Measurements from ENCODE around the gene PRAMEF13.
"Not testable (repeated sequence)": the region's sequence is repeated elsewhere in the genome, so short reads cannot be mapped to it uniquely, and the experiment has no call there.

DNA sequence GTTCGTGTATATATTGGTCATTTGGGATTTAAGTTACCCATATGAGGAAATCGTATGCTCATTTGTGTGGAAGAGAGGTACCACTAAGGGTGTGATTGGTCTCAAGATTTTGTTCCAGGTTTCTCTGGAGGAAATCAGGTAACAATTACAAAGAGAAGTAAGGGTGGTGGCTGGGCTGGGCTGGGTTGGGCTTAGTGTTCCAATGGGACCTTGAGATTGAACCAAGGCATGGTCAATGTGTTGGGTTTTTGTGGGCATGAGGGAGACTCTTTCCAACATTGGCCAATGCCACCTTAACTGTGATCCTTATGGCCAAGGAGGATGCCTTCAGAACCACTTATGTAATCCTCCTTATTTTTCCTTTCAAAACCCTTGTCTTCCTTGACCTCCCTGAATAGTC lies 29.4 kb upstream of the PRAMEF13 start:
- TF ChIP-seq, protein P1, sequence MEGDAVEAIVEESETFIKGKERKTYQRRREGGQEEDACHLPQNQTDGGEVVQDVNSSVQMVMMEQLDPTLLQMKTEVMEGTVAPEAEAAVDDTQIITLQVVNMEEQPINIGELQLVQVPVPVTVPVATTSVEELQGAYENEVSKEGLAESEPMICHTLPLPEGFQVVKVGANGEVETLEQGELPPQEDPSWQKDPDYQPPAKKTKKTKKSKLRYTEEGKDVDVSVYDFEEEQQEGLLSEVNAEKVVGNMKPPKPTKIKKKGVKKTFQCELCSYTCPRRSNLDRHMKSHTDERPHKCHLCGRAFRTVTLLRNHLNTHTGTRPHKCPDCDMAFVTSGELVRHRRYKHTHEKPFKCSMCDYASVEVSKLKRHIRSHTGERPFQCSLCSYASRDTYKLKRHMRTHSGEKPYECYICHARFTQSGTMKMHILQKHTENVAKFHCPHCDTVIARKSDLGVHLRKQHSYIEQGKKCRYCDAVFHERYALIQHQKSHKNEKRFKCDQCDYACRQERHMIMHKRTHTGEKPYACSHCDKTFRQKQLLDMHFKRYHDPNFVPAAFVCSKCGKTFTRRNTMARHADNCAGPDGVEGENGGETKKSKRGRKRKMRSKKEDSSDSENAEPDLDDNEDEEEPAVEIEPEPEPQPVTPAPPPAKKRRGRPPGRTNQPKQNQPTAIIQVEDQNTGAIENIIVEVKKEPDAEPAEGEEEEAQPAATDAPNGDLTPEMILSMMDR (tag by site-specific recombination; IDR thresholded peaks at IDR 0.05), result not testable (repeated sequence)
- TF ChIP-seq, protein P2, sequence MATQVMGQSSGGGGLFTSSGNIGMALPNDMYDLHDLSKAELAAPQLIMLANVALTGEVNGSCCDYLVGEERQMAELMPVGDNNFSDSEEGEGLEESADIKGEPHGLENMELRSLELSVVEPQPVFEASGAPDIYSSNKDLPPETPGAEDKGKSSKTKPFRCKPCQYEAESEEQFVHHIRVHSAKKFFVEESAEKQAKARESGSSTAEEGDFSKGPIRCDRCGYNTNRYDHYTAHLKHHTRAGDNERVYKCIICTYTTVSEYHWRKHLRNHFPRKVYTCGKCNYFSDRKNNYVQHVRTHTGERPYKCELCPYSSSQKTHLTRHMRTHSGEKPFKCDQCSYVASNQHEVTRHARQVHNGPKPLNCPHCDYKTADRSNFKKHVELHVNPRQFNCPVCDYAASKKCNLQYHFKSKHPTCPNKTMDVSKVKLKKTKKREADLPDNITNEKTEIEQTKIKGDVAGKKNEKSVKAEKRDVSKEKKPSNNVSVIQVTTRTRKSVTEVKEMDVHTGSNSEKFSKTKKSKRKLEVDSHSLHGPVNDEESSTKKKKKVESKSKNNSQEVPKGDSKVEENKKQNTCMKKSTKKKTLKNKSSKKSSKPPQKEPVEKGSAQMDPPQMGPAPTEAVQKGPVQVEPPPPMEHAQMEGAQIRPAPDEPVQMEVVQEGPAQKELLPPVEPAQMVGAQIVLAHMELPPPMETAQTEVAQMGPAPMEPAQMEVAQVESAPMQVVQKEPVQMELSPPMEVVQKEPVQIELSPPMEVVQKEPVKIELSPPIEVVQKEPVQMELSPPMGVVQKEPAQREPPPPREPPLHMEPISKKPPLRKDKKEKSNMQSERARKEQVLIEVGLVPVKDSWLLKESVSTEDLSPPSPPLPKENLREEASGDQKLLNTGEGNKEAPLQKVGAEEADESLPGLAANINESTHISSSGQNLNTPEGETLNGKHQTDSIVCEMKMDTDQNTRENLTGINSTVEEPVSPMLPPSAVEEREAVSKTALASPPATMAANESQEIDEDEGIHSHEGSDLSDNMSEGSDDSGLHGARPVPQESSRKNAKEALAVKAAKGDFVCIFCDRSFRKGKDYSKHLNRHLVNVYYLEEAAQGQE (tag by site-specific recombination; IDR thresholded peaks at IDR 0.05), result not testable (repeated sequence)
- TF ChIP-seq ZNF785 (tag by site-specific recombination; IDR thresholded peaks at IDR 0.05); KLF8 (tag by site-specific recombination; IDR thresholded peaks at IDR 0.05); ZNF211 (tag by site-specific recombination; IDR thresholded peaks at IDR 0.05; ENCODE audit: low read depth); ZNF791 (tag by site-specific recombination; IDR thresholded peaks at IDR 0.05); ZBTB8A (tag by site-specific recombination; IDR thresholded peaks at IDR 0.05); WT1 (tag by site-specific recombination; IDR thresholded peaks at IDR 0.05); ZNF274 (IDR thresholded peaks at IDR 0.05; ENCODE audit: low read length); ZNF274 (tag by site-specific recombination; IDR thresholded peaks at IDR 0.05; ENCODE audit: borderline replicate concordance): not testable (repeated sequence)

All from HEK293 (cell line).